GM19438 (cell line): ENCODE data around the gene PSTK.

Experiments used
- ATAC-seq: cut with Tn5 transposase; IDR thresholded peaks from one replicate; pipeline ENCODE4 v1.9.1; 2021; ENCODE audit warnings: low read depth; ENCODE audit not compliant: unreplicated experiment

PSTK gene

DNA sequence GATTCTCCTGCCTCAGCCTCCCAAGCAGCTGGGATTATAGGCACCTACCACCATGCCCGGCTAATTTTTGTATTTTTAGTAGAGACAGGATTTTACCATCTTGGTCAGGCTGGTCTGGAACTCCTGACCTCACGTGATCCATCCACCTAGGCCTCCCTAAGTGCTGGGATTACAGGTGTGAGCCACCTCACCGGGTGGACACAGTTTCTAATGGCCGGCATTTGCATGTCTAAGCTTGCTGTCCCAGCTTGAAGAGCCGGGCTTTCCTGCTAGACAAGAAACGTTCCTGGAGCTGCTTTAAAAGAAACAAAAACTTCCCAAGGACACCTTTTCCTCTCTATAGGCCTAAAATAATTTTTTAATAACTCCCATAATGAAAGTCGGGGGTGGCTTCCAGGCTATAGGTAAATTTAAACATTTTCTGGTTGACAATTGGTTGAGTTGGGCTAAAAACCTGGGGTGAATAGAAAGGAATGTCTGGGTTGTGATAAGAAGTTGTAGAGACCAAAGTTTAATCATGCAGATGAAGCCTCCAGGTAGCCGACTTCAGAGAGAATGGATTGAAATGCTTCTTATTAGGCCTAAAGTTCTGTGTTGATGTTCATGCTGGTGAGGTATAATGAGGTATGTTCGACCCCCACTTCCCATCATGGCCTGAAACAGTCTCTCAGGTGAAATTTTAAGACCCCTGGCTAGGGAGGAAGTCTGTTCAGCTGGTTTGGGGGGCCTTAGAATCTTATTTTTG, 37.4 kb downstream of the PSTK start:
- no peak for ATAC-seq

DNA sequence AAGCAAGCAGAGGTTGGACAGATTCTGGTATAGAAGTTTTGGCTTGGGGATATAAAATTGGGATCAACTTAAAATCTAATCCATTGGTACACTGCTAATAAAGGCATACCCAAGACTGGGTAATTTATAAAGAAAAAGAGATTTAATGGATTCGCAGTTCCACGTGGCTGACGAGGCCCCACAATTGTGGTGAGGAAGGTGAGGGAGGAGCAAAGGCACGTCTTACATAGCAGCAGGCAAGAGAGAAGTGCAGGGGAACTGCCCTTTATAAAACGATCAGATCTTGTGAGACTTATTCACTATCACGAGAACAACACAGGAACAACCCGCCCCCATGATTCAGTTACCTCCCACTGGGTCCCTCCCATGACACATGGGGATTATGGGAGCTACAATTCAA, 38.3 kb downstream of the PSTK start:
- no peak for ATAC-seq

DNA sequence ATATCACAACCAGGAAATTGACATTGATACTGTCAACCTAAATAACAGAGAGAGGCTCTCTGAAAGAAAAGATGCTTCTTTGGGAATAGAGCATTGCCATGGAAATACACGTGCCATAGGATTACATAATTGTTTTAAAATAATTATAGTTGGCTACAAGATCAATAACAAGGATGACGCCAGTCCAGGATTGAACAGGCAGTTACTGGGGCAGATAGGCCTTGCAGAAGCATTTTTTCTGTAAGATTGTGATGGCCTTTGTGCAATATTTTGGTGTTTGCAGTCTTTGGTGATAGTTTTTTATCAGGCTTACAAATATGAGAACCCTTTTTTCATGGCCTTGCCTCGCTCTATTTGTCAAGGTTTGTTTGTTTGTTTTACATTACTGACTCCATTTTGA, 39.1 kb downstream of the PSTK start:
- ATAC-seq = no peak

DNA sequence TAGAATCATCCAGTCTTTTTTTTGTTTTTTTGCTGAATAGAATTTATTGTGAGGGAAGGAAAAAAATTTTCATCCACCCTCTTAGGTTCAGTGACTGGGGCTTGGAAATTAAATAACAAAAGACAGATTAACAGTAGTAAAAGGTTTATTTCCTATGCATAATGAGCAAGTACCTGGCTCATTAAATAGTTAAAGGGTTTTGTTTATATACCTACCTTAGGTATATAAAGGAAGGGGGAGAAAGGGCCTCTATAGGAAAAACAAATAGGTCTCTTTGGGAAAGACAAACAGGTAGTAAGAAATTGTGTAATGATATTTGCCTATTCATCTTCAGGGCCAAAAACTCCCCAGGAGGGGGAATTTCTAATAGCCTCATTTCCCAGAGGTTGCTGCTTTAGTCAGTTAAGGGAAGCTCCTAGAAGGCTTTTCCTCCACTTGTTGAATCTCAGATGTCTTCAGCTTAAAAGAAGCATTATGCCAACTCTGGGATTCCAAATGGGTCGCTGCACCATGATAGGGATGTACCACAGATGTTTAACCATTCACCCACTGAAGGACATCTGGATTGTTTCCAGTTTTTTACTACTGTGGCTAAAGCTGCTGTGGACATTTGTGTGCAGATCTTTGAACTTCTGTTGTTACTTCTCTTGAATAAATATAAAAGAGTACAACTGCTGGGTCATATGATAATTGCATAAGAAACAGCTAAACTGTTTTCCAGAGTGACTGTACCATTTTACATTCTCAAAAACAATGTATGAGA, 39.9 kb downstream of the PSTK start:
- no peak for ATAC-seq

DNA sequence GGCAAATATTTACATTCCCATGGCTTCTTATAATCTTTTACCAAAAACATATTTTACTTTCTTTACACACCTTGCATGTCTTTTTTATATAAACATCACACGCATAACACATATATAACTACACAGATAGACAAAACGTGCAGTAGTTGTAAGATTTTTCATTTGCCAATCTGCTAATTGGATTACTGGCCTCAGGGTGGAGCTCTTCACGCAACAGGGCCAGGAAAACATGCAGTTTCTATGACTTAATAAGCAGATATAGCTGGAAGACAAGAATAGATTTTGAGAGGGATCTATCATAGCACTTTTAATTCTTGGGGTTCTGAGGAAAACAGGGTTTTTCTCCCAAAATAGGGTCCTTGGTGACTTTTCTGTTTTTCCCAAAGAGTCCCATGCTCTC, 41.3 kb downstream of the PSTK start:
- no peak for ATAC-seq

DNA sequence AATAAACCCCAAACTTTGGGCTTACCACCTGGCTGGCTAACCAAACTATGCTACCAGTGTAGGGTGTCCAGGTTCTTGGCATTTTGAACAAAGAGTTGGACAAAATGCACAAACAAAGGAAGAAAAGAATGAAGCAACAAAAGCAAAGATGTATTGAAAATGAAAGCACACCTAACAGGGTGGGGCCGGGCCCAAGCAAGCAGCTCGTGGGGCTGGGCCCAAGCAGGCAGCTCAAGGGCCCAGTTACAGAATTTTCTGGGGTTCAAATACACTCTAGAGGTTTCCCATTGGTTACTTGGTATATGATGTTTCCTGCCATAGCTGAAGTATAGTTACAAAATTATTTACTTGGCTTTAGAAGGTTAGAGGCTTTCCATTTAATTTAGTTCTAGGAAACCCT, 44.3 kb downstream of the PSTK start:
- no peak for ATAC-seq

DNA sequence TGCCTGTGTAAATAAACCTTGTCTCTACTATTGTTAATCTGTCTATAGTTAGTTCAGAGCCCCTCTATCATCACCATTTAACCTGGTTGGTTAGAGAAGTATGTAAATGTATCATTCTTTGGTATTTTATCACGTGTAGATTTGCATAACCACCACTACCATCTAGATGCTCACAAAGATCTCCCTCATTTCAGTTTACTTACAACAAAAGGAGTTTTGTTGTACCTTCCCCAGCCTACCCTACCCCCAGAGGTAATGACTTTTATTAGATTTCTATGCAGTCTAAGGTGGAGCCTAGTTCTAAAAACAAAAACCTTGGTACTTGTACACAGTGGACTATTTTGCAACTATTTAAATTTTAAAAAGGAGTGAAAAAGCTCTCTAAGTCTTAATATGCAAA, 46.1 kb downstream of the PSTK start:
- no peak for ATAC-seq

DNA sequence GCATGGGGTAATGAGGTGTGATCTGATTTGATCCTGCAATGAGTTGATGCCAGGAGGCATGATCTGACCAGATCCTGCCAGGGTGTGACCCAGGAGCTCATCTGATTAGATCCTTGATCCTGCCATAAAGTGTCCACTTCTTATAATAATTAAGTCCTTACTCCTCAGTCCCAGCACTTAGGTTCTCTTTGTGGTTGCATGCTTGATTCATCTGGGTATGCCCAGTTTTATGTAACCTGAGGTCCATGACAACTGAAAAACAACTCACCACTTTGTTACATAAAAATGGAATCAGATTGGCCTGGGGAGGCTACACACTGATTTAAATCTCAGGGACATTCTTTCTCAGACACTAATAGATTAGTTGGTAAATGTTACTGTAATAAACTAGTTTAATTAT, 47.7 kb downstream of the PSTK start:
- ATAC-seq = no peak

DNA sequence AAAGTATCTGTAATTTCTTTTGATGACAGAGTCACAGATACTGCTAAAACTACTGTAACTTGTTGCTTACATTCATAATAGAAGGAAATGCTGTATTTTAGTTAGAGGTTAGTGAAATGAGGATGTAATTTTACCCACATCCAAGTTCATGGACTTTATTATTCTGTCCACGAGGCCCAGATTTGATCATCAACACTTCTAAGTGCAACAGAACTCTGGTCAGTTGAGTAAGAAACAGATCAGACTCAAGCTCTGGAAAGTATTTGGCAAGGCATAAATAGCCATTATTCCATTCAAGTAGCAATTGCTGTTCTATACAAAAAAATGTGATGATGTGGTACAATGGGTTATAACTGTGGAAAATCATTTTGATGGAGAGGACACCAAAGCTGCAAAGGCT, 50.9 kb downstream of the PSTK start:
- ATAC-seq = no peak

DNA sequence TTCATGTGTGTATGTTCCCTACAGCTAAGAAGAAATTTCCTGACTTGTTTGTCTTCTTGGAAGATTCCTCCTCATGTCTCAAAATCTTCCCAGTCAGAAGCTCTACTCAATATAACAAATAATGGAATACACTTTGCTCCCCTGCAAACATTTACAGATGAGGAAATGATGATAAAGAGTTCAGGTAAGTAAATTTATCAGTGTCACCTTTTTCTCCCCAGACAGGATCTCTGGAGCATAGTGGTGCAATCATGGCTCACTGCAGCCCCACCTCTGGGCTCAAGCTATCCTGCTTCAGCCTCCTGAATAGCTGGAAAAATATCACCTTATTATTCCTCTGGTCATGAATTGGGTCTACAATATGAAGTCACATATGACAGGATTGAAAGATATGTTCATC, 54.1 kb downstream of the PSTK start:
- ATAC-seq = no peak

DNA sequence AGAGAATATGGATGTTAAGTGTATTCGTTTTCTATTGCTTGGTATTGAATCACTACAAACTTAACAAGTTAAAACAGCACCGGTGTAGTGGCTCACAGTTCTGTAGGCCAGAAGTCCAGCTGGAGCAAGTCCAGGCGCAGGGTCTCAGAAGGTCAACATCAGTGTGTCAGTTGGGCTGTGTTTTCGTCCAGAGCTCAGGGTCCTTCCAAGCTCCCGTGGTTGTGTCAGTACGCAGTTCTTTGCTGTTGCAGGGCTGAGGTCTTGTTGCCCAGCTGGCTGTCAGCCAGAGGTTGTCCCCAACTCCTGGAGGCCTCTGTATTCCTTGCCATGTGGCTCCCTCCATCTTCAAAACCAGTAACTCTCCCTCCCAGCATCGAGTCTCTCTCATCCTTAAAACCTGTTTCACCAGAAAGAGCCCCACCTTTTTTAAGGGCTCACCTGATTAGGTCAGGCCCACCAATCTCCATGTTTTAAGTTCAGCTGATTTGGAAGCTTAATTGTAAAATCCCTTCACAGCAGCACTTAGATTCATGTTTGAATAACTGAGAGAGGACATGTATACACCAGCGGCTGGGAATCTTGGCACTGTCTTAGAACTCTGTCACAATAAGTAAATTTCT, 55.4 kb downstream of the PSTK start:
- ATAC-seq = no peak

DNA sequence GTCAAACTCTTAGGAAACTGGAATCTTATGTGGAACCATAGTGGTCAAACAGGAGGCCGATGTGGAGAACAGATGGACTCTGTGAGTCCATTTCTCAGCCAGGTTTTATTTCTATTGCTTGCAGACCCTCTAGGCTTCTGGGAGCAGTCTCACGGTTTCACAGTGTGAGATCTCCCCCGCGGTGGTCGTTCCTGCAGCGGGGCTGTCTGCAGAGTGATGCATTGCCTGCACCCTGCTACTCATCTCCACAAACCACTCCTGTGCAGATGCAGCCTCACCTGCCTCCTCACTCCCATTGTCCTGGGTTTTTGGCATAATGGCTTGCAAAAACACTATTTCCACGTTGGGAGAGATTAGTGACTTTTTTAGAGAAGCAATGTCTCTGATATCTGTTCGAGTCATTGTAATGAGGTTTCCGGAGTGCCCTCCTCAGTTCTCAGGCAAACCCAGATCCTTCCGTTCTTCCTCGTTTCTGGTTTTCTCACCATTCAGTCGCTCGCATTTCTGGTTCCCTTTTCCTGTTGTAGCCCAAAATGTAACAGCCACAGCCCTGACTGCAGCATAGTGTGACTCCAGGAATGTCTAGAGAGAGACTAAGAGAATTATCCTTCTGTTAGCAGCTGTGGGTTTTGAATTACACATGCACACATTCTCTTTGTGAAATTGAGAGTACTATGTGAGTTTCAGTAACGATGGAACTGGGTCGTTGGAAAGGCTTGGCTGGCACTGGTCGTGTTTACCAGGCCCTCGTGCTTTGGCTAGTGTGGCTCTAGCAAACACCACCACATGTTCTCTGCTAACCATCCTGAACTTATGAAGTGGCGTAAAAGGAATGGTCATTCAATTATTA, 58.8 kb downstream of the PSTK start:
- ATAC-seq = no peak

DNA sequence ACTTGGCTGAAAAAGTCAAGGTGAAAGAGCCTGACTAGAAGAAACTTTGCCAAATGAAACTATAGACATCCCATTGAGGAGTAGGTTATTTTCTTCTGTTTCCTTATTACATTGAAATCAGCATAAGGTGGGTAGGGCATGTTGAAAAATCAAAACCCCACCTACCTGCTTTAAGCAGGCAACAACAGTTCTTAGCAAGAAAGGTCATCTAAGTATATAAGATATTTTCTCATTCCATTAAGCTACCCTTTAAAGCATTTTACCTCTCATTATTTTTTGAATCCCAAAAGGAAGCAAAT, 59.4 kb downstream of the PSTK start:
- ATAC-seq = no peak
